NCI-H82 treated with DMSO at 0.1 percent for 48 hours (cell line): ENCODE results near the gene FCN1.

ENCODE experiments used
- DNase-seq: peaks from one replicate; lab custom pipeline; 2025; ENCODE audit not compliant: unreplicated experiment; lab: John Stamatoyannopoulos, UW

Gene FCN1

GRCh38 chr9:134951994-134952393 lies 34.3 kb upstream of the FCN1 start:
- DNase-seq, result no peak

DNA sequence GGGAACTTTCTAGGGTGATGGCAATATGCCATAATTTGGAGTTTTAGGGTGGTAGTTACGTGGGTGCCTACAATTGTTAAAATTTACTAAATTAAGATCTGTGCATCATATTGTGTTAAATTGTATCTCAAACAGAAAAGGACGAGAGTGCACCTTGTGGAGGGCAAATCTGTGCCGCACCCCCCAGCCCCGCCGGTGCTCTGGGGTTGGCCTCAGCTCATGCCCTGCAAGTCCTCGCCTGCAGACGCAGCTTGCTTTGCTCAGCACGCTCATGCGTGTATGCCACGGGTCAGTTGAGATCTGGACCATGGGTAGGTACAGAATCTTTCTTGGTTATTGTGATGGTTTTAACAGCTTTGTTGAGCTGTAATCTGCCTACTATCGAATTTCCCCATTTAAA lies 33.7 kb upstream of the FCN1 start:
- no peak for DNase-seq

GRCh38 chr9:134950386-134951210 lies 32.9 kb upstream of the FCN1 start:
- no peak for DNase-seq

DNA sequence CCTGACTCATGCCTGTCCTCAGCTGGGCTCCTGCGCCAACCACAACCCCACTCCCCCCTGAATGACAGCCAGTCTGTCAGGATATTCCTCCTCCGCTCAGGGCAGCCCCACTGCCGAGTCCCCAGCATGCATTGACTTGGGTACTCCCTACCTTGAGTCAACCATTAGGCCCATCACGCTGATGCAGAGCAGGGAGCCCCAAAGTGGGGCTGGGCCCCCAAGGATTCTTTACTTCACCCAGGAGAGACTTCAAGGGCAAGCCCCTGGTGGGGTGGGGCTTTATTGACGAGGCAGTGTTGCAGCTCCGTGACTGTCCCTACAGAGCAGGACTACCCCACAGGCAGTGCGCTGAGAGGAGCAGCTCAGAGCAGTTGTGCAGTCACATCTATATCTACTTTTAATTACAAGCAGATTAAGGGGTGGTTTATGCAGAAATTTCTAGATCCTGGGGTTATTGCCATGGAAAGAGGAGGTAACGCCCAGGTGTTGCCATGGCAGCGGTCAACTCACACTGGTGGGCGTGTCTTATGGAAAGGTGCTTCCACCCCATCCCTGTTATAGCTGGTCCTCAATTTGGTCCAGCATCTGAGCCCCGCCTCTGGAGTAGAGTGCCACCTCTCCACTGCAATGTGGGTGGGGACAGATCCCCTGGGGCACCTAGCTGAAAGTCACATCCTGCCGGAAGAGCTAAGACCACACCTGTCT lies 32.1 kb upstream of the FCN1 start:
- no peak for DNase-seq

- DNase-seq, result no peak
These were observed 30.4 kb upstream of the FCN1 start for GRCh38 chr9:134948149-134948548.

DNA sequence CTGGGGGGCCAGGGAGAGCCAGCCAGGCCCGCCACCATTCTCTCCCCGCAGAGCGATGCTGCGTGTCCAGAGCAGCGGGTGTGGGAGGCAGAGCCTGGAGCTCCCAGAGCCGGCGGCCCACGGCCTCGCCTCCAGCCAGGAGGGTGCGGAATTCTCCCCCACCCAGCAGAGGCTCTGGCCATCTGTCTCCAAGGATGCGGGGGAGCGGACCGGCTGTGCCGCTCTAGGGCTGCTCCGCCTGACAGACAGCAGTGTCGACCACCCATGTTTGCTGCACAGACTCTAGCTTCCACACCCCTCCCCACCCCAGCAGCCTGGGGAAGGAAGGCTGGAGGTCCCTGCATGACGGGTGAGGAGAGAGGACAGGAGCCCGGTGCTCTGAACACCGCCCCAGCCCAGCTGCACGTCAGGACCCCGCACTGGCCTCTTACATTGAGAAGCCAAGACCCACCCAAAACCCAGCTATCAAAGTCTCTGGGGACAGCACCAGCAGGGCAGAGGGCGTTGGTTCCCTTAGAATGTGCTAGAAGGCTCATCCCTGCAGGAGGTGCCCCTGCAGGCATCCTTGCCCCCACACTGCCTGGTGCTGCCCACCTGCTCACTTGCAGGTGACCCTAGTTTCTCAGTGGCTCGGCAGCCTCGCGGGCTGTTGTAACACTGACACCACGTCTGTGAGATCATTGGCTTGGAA lies 29.7 kb upstream of the FCN1 start:
- peak; percentile 12 for DNase-seq

- DNase-seq, result no peak
These were observed 29.0 kb upstream of the FCN1 start for GRCh38 chr9:134946663-134947062.

DNA sequence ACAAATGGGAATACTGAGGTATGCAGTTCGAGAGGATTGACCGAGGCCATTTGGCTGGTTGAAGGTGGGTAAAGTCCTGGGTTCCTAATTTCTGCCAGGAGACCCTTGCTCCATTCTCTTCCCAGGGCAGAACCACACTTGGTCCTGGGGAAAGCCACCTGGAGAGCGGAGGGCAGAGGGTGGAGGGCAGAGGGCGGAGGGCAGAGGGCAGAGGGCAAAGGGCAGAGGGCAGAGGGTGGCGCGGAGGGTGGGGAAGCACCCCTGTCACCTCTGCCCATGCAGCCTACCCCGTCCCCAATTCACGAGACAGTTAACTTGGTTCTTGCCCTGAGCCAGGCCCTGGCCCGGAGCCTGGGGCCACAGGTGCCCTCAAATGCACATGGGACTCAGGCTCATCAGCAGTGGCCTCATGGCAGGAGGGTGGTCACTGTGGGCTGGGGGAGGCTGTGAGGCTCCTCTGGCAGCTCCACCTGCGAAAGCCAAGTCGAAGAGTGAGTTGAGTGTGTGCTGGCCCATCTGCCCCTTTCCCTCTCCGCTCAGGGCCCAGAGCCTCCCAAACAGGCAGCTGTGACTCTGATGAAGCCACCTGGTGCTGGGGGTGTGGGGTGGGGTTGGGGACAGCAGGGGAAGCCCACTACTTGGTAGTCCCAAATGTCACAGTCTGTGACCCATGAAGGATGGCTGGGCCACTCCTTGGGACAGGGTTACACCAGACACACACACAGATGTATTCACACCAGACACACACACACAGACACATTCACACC lies 28.0 kb upstream of the FCN1 start:
- peak; percentile 21 for DNase-seq

DNA sequence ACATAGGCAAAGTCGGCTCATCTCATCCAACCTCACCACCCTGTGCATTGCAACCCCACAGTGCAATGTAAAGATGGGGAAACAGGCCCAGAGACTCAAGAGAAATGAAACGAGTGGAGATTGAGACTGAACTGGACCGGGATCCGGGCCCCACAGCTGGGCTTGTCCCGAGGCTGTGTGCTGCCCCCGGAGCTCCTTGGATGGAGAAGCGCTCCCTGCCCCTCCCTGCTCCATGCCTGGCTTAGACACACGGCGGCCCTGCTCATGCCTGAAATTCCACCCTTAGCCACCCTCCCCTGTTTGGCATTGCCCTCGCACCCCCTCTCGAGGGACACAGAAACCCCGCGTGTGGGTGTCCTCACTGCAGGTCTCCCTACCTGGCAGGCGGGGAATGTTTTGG lies 27.2 kb upstream of the FCN1 start:
- DNase-seq, result no peak

DNA sequence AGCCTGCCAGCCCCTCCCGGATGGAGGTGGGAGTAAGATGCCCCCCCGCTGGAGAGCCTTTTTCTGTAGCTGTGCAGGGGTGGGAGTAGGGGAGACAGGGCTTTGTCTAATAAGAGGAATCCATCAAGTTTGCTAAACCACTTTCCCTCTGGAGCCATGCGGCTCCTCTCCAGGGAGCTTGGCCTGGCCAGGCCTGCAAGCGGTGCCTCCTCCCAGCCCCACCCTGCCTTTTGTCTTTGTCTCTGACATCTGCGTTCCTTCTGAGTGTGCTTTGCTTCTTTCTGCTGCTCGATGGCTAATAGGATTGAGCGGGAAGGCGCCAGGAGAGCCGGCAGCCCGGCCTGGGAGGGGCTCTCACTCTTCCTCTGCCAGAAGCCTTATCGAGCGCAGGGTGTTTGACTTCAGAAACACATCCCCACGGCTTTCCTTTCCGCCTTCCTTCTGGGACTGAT lies 26.7 kb upstream of the FCN1 start:
- DNase-seq, result peak; percentile 97

GRCh38 chr9:134943836-134944235 lies 26.1 kb upstream of the FCN1 start:
- DNase-seq, result no peak

- DNase-seq, result no peak
These were observed 25.7 kb upstream of the FCN1 start for GRCh38 chr9:134943411-134943810.

DNA sequence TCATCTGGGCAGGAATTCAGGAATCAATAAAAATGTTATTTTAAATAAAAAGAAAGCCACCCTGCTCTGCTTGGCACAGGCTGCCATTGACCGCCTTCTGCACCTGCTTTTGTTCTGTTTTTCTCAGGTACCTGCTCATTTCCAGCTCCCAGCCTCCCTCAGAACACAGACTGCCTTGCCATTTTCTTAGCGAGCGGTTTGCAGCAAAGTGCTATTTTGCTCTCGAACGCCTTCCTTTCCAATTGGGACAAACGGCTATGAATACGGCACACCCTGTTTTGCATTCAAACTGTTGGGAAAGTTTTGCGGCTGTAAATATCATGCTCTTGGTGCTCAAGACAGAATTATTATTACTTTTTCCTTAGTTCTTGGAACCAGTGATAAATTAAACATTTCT lies 25.1 kb upstream of the FCN1 start:
- no peak for DNase-seq

DNA sequence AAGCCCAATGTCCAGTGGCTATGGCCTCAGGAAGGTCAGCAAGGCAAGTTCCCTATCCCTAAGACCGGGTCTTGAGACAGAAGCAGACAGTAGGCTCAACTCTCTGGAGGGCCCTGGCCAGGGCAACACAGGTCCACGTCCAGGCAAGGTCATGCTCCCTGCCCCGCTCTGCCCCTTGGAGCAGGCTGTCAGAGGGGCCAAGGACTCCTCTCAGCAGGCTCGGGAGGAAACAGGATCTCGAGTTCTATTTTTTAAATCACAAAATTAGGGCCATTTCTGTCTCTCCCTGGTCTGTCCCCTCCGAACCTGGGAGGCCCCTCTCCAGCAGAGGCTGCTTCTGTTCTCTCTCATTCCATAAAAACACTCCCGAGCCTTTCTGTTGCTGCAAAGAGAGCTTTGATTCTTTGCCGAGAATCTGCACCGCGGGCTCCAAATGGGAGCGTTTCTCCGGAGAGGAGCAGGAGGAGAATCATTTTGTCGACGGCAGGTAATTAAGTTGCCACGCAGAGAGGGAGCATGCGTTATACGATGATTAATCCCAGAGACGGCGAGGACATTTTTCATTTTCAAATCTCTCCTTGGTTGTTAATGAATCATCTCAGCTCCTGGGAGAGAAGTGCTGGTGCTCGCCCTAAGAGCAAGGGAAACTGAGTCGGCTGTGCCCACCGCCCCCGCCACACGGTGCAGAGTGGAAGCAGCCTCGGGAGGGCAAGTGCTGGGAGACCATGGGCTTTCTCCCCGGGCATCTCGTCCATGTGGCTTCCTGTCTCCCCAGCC lies 24.5 kb upstream of the FCN1 start:
- no peak for DNase-seq

DNA sequence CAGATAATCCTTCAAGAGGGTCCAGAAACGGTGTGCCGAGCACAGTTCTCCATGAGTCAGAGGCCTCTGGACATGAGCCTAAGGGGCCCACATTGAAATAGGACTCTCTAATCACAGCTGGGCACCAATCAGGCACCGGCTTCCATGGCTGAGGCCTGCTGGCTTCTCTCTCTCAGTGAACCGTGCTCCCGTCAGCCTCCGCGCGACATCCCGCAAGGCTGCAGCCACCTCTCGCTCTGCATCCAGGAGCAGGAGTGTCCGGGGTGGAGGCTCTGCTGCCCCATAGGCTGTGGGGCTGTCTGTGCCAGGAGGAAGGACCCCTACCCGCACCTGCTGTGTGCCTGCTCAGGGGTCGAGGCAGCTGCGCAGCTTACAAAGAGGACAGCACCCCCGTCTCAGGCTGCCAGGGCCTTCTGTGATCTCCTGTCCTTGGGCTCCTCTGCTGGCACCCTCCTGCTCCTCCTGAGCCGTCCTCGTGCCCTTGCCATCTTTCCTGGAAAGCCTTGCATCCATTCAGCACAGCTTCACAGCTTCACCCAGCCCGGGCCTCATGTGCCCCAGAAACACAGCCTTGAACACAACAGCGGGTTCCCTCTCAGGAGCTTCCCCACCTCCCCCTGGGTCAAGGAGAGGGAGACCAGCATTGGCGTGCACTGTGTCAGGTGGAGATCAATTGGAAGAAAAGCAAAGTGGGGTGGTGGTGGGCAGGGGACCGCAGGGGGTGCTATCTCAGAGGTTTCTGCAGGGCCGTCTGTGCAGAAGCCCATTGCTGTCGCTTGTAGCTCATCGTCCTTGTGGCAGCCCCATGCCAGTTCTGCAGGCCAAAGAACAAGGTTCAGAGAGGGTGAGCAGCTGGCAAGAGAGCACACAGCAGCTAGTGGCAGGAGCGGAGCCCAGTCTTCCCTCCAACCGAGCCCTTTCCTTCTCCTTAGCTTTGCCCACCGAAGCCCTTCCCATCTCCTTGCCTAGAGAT lies 22.8 kb upstream of the FCN1 start:
- no peak for DNase-seq

GRCh38 chr9:134939836-134940235 lies 22.1 kb upstream of the FCN1 start:
- DNase-seq, result no peak

DNA sequence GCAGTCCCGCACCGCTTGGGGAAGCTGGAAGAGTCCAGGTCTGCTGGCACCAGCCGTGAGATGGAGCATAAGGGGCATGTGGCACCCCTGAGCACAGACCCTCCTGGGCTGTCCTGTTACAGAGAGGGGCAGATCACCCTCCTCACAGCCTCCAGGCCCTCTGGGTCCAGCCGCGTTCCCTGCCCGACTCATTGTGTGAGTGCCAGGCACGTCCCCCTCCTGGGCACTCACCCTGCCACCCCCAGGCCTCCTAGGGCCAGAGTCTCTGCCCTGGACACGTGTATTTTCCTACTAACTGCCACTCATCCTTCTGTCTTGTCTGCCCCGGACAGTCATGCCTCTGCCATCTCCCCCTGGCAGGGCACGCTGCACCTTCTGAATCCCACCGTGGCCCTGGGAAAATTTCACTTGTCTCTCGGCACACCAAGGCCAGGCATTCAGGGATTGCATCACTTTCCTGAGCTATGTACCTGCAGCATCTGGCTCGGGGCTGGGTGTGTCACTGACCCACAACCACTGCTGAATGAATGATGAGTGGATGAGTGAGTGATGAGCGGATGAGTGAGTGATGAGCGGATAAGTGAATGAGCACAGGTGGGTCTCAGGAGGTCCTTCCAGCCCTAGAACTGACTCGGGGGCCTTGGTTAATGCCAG lies 21.5 kb upstream of the FCN1 start:
- no peak for DNase-seq

GRCh38 chr9:134938346-134939079 lies 20.8 kb upstream of the FCN1 start:
- no peak for DNase-seq
